Activated T-helper 2 cell treated with anti-CD3 and anti-CD28 coated beads, Interferon-gamma antibody, Interleukin-2, Interleukin-4, amounts not matched to agents 10 μg/mL and 5 μg/mL and 100 μg/mL, durations not matched to agents 14 hours and 24 hours and 36 hours (primary cell): ENCODE measurements around the gene EHD1. TPM values are rescaled to one million over a fixed set of nuclear protein-coding genes. Genes with fewer than 3 reads are reported as not detected.
"Not testable (repeated sequence)": the region's sequence is repeated elsewhere in the genome, so short reads cannot be mapped to it uniquely, and the experiment has no call there.

Experiments
- DNase-seq: peaks from one replicate; pipeline ENCODE4 v3.0.0; 2021; ENCODE audit warnings: low spot score
- H3K27ac Mint-ChIP-seq: one replicate; pipeline ENCODE4 v1.8.0; 2021; ENCODE audit warnings: mixed read lengths
- H3K27me3 Mint-ChIP-seq: one replicate; pipeline ENCODE4 v1.8.0; 2021; ENCODE audit warnings: low read depth, mixed read lengths
- H3K36me3 Mint-ChIP-seq: one replicate; pipeline ENCODE4 v1.8.0; 2021; ENCODE audit warnings: low read depth, mixed read lengths
- H3K4me1 Mint-ChIP-seq: one replicate; pipeline ENCODE4 v1.8.0; 2021; ENCODE audit warnings: low read depth, mixed read lengths
- H3K4me3 Mint-ChIP-seq: one replicate; pipeline ENCODE4 v1.8.0; 2021; ENCODE audit warnings: low read depth, mild to moderate bottlenecking, moderate library complexity, mixed read lengths
- H3K9me3 Mint-ChIP-seq: one replicate; pipeline ENCODE4 v1.8.0; 2021; ENCODE audit warnings: mixed read lengths
- intact Hi-C: fragments of 100-400 bp; cut with micrococcal nuclease; formaldehyde crosslinking; loops from one replicate; pipeline ENCODE4 v1.15.1; 2023
- total RNA-seq: library from RNA; stranded (reverse); gene quantifications from 2 replicates; pipeline ENCODE4 v1.2.3, GENCODE V29; 2022

Gene EHD1
- total RNA-seq, 1 donor from 2014 or later = 107 TPM

DNA sequence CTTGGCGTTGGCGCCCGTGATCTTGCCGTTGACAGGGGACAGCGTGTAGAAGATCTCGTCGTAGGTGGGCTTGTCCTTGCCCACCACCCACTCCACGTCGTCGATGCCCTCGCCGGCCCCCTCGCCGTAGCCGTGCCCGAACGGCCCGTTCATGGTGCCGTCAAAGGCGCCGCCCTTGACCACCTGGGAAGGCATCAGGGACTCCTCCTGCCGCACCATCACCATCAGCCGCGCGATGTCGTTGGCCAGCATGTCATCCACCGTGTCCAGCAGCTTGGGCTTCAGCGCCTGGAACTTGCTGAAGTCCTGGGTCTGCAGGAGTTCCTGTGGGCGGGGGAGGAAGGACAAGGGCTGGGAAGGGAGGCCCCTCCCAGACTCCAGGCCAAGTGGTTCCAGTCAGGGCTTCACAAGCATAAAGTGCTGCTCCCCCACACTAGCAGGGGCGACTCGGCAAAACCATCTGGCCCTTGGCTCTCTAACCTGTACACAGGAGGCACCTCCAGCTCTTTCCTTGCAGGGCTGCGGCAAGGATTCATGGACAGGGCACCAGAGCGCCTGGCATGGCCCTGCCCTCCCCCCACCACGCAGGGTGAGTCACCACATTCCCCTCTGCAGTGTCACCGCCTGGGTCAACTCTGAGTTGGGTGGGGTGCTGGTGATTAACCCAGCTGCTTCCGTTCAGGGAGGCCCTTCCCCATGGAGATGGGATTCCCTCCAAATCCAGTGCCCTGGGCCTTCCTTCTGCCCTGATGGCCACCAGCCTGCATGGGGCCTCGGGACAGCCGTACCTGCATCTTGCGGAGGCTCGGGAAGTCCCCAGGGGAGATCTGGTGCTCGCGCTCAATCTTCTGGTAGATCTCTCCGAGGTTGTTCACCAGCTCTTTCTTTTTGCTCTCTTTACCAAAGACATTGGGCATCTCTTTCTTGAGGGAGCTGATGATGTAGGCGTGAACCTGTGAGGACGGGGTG is 23.6 kb downstream of the EHD1 start:
- Mint-ChIP-seq H3K4me1 (peaks cover 70% of the 10 kb centered on the region), H3K27me3 (no peaks in the 10 kb centered on the region), H3K4me3 (peak overlapping the region; percentile 27), H3K27ac (peak overlapping the region; percentile 77), H3K36me3 (peaks cover 73% of the 10 kb centered on the region), H3K9me3 (no peaks in the 10 kb centered on the region)
- no peak for DNase-seq
- intact Hi-C loops = no loop called here

DNA sequence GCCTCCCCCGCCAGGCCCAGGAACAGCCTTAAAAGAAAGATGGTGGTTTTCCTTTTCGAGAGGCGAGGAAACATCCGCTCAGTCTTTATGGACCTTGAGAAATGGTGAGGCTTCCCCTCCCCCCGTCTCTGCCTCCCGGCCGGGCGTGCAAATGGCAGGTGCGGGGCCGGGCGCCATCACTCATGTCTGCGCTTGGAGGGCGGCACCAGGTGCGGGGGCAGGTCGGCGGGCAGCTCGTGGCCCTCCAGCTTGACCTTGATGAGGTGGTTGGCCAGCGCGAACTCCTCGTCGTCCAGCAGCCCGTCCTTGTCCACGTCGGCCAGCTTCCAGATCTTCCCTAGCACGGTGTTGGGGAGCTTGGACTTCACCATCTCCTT is 24.3 kb downstream of the EHD1 start:
- DNase-seq = no peak
- Mint-ChIP-seq H3K36me3 (peaks cover 67% of the 10 kb centered on the region), H3K9me3 (no peaks in the 10 kb centered on the region), H3K27ac (no peak overlapping the region), H3K27me3 (no peaks in the 10 kb centered on the region), H3K4me1 (peaks cover 66% of the 10 kb centered on the region), H3K4me3 (no peak overlapping the region)
- intact Hi-C loops = no loop called here

DNA sequence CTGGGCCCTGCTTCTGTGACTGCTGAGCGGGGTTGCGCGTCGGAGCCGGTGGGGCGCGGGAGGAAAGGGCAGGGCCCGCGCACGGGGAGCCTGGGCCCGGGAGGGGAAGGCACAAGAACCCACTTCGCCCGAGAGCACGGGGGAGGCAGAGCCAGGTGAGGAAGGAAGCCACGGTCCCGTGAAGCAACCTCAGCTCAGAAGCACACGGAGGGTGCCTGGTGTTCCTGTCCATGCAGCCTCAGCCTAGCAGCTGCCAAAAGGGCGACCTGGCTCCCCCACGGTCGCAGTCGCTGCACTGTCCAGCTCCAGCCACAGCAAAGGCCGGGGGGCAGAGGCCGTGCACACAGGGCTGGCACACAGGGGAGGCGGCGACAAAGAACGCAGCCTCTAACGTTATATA is 24.7 kb downstream of the EHD1 start:
- peaks cover 65% of the 10 kb centered on the region for H3K4me1 Mint-ChIP-seq
- no peaks in the 10 kb centered on the region for H3K9me3 Mint-ChIP-seq
- intact Hi-C loops = no loop called here
- DNase-seq = no peak
- H3K4me3 Mint-ChIP-seq = no peak overlapping the region
- H3K27me3 Mint-ChIP-seq = no peaks in the 10 kb centered on the region
- H3K27ac Mint-ChIP-seq = peak overlapping the region; percentile 72
- H3K36me3 Mint-ChIP-seq = peaks cover 64% of the 10 kb centered on the region

DNA sequence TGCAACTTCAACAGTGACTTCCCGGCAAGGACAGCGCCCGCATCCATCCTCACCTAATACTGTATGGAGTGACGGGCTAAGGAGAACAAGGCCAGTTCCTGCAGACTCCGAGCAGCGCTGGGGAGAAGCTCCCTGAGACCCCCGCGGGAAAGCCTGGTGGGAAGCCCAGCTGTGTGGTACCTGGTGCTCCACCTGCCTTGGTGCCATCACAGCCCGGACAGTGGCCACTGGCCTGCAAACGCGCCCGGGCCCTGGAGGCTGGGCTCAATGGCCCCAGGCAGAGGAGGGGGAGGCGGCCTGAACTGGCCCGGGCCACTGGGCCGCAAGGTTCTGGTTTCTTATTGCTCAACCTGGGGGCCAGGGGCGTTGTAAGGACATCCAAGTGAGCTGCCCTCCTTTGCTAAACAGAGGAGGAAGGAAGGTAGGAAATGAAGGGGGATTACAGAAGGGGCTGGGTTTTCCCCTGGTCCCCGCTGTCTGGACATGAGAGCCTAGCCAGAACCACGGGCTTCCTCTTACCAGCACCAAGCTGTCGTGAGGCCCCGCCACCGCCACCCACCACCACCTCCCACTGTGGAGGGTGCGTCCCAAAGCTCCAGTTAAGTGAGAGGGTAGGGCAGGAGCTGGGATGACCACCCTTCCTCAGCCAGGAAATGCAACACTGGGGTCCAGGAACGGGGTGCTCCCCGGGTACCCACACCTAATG is 25.5 kb downstream of the EHD1 start:
- intact Hi-C loops = no loop called here
- Mint-ChIP-seq H3K9me3 (no peaks in the 10 kb centered on the region), H3K4me3 (peak overlapping the region; percentile 33), H3K36me3 (peaks cover 56% of the 10 kb centered on the region), H3K27me3 (no peaks in the 10 kb centered on the region), H3K27ac (peak overlapping the region; percentile 76), H3K4me1 (peaks cover 65% of the 10 kb centered on the region)
- DNase-seq = no peak

DNA sequence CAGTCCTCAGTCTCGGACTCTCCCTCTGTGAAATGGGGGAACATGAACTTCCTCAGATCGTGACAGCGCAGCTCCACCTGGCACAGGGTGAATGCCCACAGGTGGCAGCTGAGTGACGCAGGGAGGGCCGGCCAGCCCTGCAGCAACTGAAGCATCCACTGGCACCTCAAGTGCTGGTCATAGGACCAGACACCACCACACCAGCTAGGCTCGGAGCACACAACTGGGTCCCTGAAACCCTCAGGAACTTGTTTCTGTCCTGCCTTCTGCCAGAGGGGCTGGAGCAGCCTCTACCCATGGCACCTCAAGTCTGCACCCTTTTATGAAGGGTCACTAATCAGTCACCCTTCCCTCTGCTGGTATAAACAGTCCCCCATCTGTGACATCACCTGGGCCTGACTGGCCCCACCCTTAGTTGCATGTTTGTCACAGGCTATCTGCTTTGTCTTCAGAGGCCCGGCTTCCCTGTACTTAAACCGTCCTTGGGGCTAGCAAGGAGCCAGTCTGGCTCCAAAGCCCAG is 26.5 kb downstream of the EHD1 start:
- no peak for DNase-seq
- H3K27ac Mint-ChIP-seq = peak overlapping the region; percentile 76
- H3K9me3 Mint-ChIP-seq = no peaks in the 10 kb centered on the region
- intact Hi-C loops = loop anchor here (1.0 to 2.0 kb wide), 2 partner anchors 7 to 13 kb away; no protein-coding TSS in a partner anchor
- no peaks in the 10 kb centered on the region for H3K27me3 Mint-ChIP-seq
- peaks cover 66% of the 10 kb centered on the region for H3K4me1 Mint-ChIP-seq
- peak overlapping the region; percentile 42 for H3K4me3 Mint-ChIP-seq
- peaks cover 51% of the 10 kb centered on the region for H3K36me3 Mint-ChIP-seq

DNA sequence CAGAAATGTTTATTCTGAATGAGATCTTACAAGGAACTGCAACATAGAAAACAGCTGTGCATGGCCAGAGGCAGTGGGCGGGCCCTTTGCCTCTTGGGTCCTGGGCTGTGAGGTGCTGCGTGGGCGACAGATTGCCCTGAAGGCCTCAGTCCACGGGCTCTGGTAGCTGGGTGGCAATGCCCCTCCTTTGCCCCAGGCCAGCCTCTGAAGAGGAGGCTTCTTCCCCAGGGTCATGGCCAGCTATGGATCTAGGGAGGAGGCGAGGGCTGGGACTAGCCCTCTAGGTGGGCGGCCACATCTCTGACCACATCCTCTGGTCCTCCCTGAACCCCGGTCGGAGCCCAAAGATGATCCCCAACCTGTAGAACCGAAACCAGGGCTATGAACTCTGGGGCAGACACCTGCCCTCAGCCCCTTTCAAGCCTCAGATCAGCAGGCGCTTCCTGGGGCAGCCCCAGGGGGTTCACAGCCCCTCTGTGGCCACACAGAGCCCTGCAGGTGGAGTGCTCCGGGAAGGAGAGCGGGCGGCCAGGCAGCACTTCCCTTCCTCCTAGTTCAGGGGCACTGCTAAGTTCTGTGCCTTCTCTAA is 27.3 kb downstream of the EHD1 start:
- Mint-ChIP-seq H3K4me1 (peaks cover 58% of the 10 kb centered on the region), H3K27me3 (no peaks in the 10 kb centered on the region), H3K27ac (peak overlapping the region; percentile 76), H3K9me3 (no peaks in the 10 kb centered on the region), H3K36me3 (peaks cover 42% of the 10 kb centered on the region), H3K4me3 (peak overlapping the region; percentile 42)
- DNase-seq = no peak
- intact Hi-C loops = loop anchor here (1.0 to 2.0 kb wide), 2 partner anchors 8 to 14 kb away; no protein-coding TSS in a partner anchor

DNA sequence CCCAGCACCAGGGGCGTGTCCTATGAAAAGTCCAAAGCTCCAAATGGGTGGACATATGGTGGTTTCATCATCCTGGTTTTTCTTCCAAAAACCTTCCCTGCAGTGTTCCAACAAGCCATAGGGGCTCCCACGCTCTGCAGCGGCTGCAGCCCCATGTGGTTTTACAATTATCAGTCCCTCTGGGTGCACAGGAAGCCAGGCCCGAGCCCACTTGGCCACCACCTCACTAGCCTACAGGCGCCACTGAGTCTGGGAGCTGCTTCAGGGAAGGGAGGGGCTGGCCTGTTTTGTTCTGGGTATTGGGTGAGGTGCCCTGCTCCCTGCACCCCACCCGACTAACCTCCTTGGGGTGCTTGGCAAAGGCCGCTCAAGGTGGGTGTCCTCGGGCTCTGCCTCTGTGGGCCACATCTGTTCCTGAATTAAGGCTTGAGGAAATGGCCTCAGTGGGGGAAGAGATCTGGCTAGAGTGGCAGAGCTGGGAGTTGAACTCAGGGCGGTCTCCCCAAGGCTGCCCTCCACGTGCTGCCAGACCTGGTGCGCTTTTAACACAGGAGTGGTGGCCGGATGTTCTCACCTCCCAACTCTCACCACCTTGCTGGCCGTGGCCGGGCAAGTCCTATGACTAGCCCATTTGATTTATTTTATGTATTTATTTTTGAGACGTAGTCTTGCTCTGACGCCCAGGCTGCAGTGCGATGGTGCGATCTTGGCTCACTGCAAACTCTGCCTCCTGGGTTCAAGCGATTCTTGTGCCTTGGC is 28.6 kb downstream of the EHD1 start:
- Mint-ChIP-seq H3K9me3 (no peaks in the 10 kb centered on the region), H3K27ac (no peak overlapping the region), H3K36me3 (peaks cover 30% of the 10 kb centered on the region), H3K4me3 (no peak overlapping the region), H3K27me3 (no peaks in the 10 kb centered on the region), H3K4me1 (peaks cover 51% of the 10 kb centered on the region)
- intact Hi-C loops = loop anchor here (2.0 to 5.0 kb wide), 2 partner anchors 15 to 268 kb away; partner anchors contain the start of gene ZNHIT2
- no peak for DNase-seq

DNA sequence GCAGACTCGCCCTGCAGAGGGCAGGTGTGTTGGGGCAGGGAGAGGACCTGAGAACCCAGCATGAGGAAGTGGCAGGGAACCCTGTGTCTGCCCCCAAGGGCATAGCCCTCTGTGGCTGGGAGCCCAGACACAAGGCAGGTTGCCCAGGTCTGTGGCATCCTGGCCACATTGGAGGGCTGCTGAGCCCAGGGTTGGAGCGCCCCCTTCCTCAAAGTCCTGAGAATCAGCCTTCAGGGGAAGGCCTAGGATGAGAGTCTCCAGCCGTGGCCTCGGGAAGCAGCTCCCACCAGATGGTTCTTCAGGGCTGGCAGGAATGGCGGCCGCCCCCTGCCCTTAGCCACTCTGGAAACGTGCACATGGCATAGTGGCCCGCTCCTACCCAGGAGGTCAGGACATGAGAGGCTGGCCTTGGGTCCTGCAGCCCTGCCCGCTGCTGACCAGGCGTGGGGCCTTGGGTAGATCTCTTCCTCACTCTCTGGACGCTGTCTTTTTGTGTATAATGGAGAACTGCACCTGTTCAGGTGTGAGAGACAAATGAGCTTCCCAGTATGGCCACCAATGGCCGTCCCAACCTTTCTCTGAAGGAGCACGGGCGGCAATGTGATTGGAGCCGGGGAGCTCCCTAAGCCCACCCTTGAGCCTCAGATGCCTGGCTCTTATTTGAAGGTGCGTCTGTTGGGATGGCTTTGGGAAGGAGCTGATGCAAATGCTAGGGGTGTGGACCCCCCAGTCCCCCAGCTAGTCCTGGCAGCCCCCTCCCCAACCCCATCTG is 29.4 kb downstream of the EHD1 start:
- no peaks in the 10 kb centered on the region for H3K9me3 Mint-ChIP-seq
- H3K36me3 Mint-ChIP-seq = peaks cover 22% of the 10 kb centered on the region
- no peak overlapping the region for H3K4me3 Mint-ChIP-seq
- no peaks in the 10 kb centered on the region for H3K27me3 Mint-ChIP-seq
- intact Hi-C loops = loop anchor here (5.0 kb wide), 1 partner anchor 268 kb away; the partner anchor contains the start of gene ZNHIT2
- no peak for DNase-seq
- H3K27ac Mint-ChIP-seq = no peak overlapping the region
- peaks cover 48% of the 10 kb centered on the region for H3K4me1 Mint-ChIP-seq

DNA sequence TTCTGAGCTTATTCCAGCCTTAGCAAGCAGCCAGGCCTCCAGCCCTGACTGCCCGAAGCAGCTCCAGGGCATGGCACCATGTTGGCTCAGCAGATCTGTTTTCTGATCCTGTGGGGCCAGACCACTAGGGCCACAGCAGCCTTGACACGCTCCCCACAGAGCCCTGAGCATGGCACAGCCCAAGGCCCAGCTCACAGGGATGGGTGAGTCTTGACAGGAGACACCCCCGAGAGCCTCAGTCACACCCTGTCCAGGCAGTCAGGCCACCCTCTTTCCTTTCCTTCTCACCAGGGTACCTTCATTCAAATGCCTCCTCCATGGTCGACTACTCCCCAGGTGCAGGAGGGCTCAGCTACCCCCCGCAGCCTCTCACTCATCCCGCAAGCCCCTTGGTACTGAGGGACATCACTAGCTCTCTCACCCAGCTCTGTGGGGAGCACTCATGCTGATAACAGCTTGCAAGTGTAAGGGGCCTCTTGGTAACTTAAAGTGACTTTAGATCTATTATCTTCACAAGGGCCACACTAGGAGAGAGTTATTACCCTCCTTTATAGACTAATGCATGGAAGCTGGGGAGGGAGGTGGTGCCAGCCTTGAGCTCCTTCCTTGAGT is 30.1 kb downstream of the EHD1 start:
- H3K4me1 Mint-ChIP-seq = peaks cover 48% of the 10 kb centered on the region
- H3K27me3 Mint-ChIP-seq = no peaks in the 10 kb centered on the region
- DNase-seq = no peak
- H3K9me3 Mint-ChIP-seq = no peaks in the 10 kb centered on the region
- H3K36me3 Mint-ChIP-seq = peaks cover 16% of the 10 kb centered on the region
- H3K4me3 Mint-ChIP-seq = no peak overlapping the region
- intact Hi-C loops = loop anchor here (5.0 kb wide), 1 partner anchor 269 kb away; the partner anchor contains the start of gene ZNHIT2
- no peak overlapping the region for H3K27ac Mint-ChIP-seq

DNA sequence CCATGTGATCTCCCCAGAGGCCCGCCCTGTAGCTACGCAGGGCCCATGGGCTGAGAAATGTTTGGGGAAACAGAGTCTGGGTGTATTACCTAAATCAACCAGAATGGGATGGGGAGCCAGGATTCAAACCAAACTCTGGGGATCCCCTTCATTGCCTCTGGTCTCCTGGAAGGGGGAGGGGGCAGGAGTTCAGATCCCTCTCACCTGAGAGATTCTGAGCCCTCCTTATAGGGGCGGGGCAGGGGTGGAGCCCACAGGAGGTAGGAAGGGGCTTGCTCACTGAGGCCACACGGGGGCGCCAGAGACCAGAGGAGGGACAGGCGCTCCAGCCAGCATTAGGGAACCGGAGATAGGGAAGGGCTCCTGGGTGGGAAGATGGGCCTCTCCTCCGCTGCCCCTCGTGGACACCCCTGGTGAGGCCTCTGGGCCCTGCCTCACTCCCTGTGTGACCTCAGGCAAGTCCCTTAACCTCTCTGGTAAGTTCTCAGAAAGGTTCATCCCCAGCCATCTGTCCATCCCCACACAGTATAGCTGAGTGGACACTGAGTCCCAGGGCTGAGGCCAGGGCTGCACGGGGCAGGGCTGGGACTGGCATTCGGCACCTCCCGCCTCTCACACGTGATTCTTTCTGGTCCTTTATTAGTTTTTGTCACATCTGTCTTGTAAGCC is 31.3 kb downstream of the EHD1 start:
- H3K36me3 Mint-ChIP-seq = peaks cover 4% of the 10 kb centered on the region
- H3K27ac Mint-ChIP-seq = no peak overlapping the region
- intact Hi-C loops = loop anchor here (1.0 to 5.0 kb wide), 5 partner anchors 41 to 270 kb away; partner anchors contain the start of genes ATG2A and ZNHIT2
- DNase-seq = peak; percentile 81
- no peak overlapping the region for H3K4me3 Mint-ChIP-seq
- H3K9me3 Mint-ChIP-seq = no peaks in the 10 kb centered on the region
- H3K4me1 Mint-ChIP-seq = peaks cover 36% of the 10 kb centered on the region
- no peaks in the 10 kb centered on the region for H3K27me3 Mint-ChIP-seq

DNA sequence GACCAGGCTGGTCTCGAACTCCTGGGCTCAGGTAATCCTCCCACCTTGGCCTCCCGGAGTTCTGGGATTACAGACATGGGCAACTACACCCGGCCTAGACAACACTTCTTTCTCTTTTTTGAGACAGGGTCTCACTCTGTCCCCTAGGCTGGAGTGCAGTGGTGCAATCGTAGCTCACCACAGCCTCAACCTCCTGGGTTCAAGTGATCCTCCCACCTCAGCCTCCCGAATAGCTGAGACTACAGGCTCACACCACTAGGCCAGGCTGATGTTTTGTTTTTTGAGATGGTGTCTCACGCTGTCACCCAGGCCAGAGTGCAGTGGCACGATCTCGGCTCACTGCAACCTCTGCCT is 32.7 kb downstream of the EHD1 start:
- H3K27me3 Mint-ChIP-seq, DNase-seq, H3K9me3 Mint-ChIP-seq, H3K27ac Mint-ChIP-seq, H3K36me3 Mint-ChIP-seq: not testable (repeated sequence)
- Mint-ChIP-seq H3K4me3 (peak overlapping the region; percentile 1), H3K4me1 (peaks cover 22% of the 10 kb centered on the region)
- intact Hi-C loops = loop anchor here (2.0 to 5.0 kb wide), 2 partner anchors 71 to 272 kb away; partner anchors contain the start of genes ATG2A and ZNHIT2
